ENCODE measurements around the gene PADI1. TPM values are rescaled to one million over a fixed set of nuclear protein-coding genes. Genes with fewer than 3 reads are reported as not detected.

PADI1 gene
- total and polyA plus RNA-seq, 2 donors (not counting 1 experiment from before 2014, with no cell fraction given) = not detected

- no peak overlapping the region for H3K9ac ChIP-seq (ENCODE audit: low read length)
- intact Hi-C loops (cut with micrococcal nuclease) = no loop called here
- Mint-ChIP-seq H3K4me1 (no peaks in the 10 kb centered on the region), H3K27me3 (peaks cover 12% of the 10 kb centered on the region), H3K9me3 (ENCODE audit: insufficient read depth) (no peaks in the 10 kb centered on the region), H3K4me3 (no peak overlapping the region), H3K27ac (no peak overlapping the region)
- peaks cover 0 to 7% (median 0%) of the 10 kb centered on the region in 4 experiments for H3K27me3 ChIP-seq (replicated peaks in 1 of 4; ENCODE audit: control extremely low read depth in 1 of 4, control insufficient read depth in 3 of 4, insufficient read depth in 4 of 4, low read length in 3 of 4)
- H3K27ac ChIP-seq (ENCODE audit: low read length in 2 of 2) = no peak overlapping the region
- TF ChIP-seq EZH2 (IDR thresholded peaks at IDR 0.05; ENCODE audit: borderline replicate concordance, insufficient read depth, low read depth, low read length, poor library complexity, severe bottlenecking) = no peak
- TF ChIP-seq, protein P1, sequence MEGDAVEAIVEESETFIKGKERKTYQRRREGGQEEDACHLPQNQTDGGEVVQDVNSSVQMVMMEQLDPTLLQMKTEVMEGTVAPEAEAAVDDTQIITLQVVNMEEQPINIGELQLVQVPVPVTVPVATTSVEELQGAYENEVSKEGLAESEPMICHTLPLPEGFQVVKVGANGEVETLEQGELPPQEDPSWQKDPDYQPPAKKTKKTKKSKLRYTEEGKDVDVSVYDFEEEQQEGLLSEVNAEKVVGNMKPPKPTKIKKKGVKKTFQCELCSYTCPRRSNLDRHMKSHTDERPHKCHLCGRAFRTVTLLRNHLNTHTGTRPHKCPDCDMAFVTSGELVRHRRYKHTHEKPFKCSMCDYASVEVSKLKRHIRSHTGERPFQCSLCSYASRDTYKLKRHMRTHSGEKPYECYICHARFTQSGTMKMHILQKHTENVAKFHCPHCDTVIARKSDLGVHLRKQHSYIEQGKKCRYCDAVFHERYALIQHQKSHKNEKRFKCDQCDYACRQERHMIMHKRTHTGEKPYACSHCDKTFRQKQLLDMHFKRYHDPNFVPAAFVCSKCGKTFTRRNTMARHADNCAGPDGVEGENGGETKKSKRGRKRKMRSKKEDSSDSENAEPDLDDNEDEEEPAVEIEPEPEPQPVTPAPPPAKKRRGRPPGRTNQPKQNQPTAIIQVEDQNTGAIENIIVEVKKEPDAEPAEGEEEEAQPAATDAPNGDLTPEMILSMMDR (IDR thresholded peaks at IDR 0.05) = no peak
- POLR2A ChIA-PET = no interaction called here
- ATAC-seq (ENCODE audit: low read depth) = no peak
- no peaks in the 10 kb centered on the region for H4K20me1 ChIP-seq (ENCODE audit: control insufficient read depth, insufficient read depth, low read length, poor library complexity, severe bottlenecking)
- H3K4me1 ChIP-seq (ENCODE audit: control insufficient read depth in 2 of 2, insufficient read depth in 2 of 2, low read length in 2 of 2) = no peaks in the 10 kb centered on the region
- H3K4me3 ChIP-seq (ENCODE audit: control extremely low read depth in 1 of 5, extremely low read depth in 1 of 5, insufficient read depth in 1 of 5, low read depth in 2 of 5, low read length in 4 of 5) = no peak overlapping the region
- CTCF ChIA-PET = interaction anchor here (1.8 to 3.2 kb wide), 2 partner anchors 8 to 121 kb away, joined by 8 to 13 read pairs; no protein-coding TSS in a partner anchor
- no peak overlapping the region for H3K4me2 ChIP-seq (replicated peaks; ENCODE audit: low read depth, low read length, poor library complexity, severe bottlenecking)
- no peak overlapping the region for H2AFZ ChIP-seq (ENCODE audit: insufficient read depth, low read depth, low read length, poor library complexity, severe bottlenecking)
- no peaks in the 10 kb centered on the region for H3K9me3 ChIP-seq (ENCODE audit: control extremely low read depth in 1 of 3, control insufficient read depth in 2 of 3, insufficient read depth in 1 of 3, low read length in 2 of 3)
- H3K36me3 ChIP-seq (replicated peaks in 1 of 2; ENCODE audit: control extremely low read depth in 1 of 2, control insufficient read depth in 1 of 2, extremely low read depth in 1 of 2, insufficient read depth in 2 of 2, low read length in 1 of 2) = no peaks in the 10 kb centered on the region
- DNase-seq = no peak
- H3K79me2 ChIP-seq (ENCODE audit: control insufficient read depth, insufficient read depth, low read length) = no peaks in the 10 kb centered on the region
- 89% methylated on average over 6 of the region's 7 CpGs for WGBS (ENCODE audit: insufficient coverage)
Measured at GRCh38 chr1:17245816-17246325, 40.9 kb downstream of the PADI1 start.

- WGBS (ENCODE audit: insufficient coverage) = 92% methylated on average over 2 of the region's 2 CpGs
- Mint-ChIP-seq H3K27me3 (peaks cover 12% of the 10 kb centered on the region), H3K4me1 (no peaks in the 10 kb centered on the region), H3K9me3 (ENCODE audit: insufficient read depth) (no peaks in the 10 kb centered on the region), H3K4me3 (no peak overlapping the region), H3K27ac (no peak overlapping the region)
- no peak overlapping the region for H3K9ac ChIP-seq (ENCODE audit: low read length)
- no peaks in the 10 kb centered on the region for H3K79me2 ChIP-seq (ENCODE audit: control insufficient read depth, insufficient read depth, low read length)
- H3K9me3 ChIP-seq (ENCODE audit: control extremely low read depth in 1 of 3, control insufficient read depth in 2 of 3, insufficient read depth in 1 of 3, low read length in 2 of 3) = no peaks in the 10 kb centered on the region
- intact Hi-C loops (cut with micrococcal nuclease) = no loop called here
- no peaks in the 10 kb centered on the region for H3K4me1 ChIP-seq (ENCODE audit: control insufficient read depth in 2 of 2, insufficient read depth in 2 of 2, low read length in 2 of 2)
- no peaks in the 10 kb centered on the region for H4K20me1 ChIP-seq (ENCODE audit: control insufficient read depth, insufficient read depth, low read length, poor library complexity, severe bottlenecking)
- no peak overlapping the region for H3K4me2 ChIP-seq (replicated peaks; ENCODE audit: low read depth, low read length, poor library complexity, severe bottlenecking)
- no peak for DNase-seq
- H3K27me3 ChIP-seq (replicated peaks in 1 of 4; ENCODE audit: control extremely low read depth in 1 of 4, control insufficient read depth in 3 of 4, insufficient read depth in 4 of 4, low read length in 3 of 4) = peaks cover 0 to 9% (median 0%) of the 10 kb centered on the region in 4 experiments
- no peak overlapping the region for H2AFZ ChIP-seq (ENCODE audit: insufficient read depth, low read depth, low read length, poor library complexity, severe bottlenecking)
- H3K27ac ChIP-seq (ENCODE audit: low read length in 2 of 2) = no peak overlapping the region
- ChIA-PET POLR2A (no interaction called here), CTCF (interaction anchor here (0.8 to 3.2 kb wide), 4 partner anchors 10 to 186 kb away, joined by 3 to 13 read pairs (median 6); no protein-coding TSS in a partner anchor)
- H3K4me3 ChIP-seq (ENCODE audit: control extremely low read depth in 1 of 5, extremely low read depth in 1 of 5, insufficient read depth in 1 of 5, low read depth in 2 of 5, low read length in 4 of 5) = no peak overlapping the region
- no peak for ATAC-seq (ENCODE audit: low read depth)
- no peak for TF ChIP-seq EZH2 (IDR thresholded peaks at IDR 0.05; ENCODE audit: borderline replicate concordance, insufficient read depth, low read depth, low read length, poor library complexity, severe bottlenecking)
- TF ChIP-seq, protein P1 (IDR thresholded peaks at IDR 0.05) = no peak
- H3K36me3 ChIP-seq (replicated peaks in 1 of 2; ENCODE audit: control extremely low read depth in 1 of 2, control insufficient read depth in 1 of 2, extremely low read depth in 1 of 2, insufficient read depth in 2 of 2, low read length in 1 of 2) = no peaks in the 10 kb centered on the region
Measured at GRCh38 chr1:17246971-17247370, 42.0 kb downstream of the PADI1 start.

Measured in B cell (primary cell).